C4-2B (cell line): ENCODE data around the gene OR6A2.

Source experiments
- H3K27ac ChIP-seq: fragments of 450-650 bp; 2 replicates; pipeline ENCODE4 v1.5.1; 2017
- ZFX ChIP-seq: fragments of 450-650 bp; IDR thresholded peaks from 2 replicates; pipeline ENCODE4 v1.6.1; 2017
- TF ChIP-seq, protein P1 (sequence below): fragments of 450-650 bp; conservative IDR thresholded peaks from 2 replicates; pipeline ENCODE4 v1.5.1; 2017; ENCODE audit warnings: mild to moderate bottlenecking

OR6A2 gene

GRCh38 chr11:6799402-6799801 is at the start of gene OR6A2:
Gene OR6A2 (minus strand): TSS chr11:6799689. CDS start chr11:6795708, 3,981 bp downstream.
- TF ChIP-seq, protein P1, sequence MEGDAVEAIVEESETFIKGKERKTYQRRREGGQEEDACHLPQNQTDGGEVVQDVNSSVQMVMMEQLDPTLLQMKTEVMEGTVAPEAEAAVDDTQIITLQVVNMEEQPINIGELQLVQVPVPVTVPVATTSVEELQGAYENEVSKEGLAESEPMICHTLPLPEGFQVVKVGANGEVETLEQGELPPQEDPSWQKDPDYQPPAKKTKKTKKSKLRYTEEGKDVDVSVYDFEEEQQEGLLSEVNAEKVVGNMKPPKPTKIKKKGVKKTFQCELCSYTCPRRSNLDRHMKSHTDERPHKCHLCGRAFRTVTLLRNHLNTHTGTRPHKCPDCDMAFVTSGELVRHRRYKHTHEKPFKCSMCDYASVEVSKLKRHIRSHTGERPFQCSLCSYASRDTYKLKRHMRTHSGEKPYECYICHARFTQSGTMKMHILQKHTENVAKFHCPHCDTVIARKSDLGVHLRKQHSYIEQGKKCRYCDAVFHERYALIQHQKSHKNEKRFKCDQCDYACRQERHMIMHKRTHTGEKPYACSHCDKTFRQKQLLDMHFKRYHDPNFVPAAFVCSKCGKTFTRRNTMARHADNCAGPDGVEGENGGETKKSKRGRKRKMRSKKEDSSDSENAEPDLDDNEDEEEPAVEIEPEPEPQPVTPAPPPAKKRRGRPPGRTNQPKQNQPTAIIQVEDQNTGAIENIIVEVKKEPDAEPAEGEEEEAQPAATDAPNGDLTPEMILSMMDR = no peak
- no peak within 1 kb of the TSS for H3K27ac ChIP-seq

GRCh38 chr11:6845383-6845782 is 45.9 kb upstream of the OR6A2 start, which contains the start of gene OR10A5:
Gene OR10A5 (plus strand): TSS chr11:6845683. CDS start chr11:6845683, 0 bp downstream.
- TF ChIP-seq, protein P1 = no peak
- TF ChIP-seq ZFX = no peak
- H3K27ac ChIP-seq = no peak within 1 kb of the TSS

DNA sequence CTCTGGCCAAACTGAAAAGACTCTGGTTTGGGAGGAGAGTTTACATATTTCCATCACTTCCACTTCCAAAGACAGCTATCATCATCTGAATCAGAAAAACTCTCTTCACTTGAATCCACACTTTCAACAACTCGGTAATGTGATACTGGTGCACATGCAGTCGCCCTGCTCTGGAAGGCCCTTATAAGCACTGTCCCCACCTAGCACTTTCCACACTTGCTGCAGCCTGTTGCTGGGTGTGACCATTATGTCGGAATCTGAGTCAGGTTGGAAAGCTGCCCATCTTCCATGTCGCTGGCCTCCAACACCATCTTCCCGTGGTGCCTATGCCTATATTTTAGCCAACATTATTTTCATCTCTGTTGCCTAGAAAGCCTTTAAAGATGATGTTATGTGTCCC is 44.9 kb upstream of the OR6A2 start:
- TF ChIP-seq, protein P1 = no peak
- no peak for TF ChIP-seq ZFX
- H3K27ac ChIP-seq = no peak overlapping the region

- no peak overlapping the region for H3K27ac ChIP-seq
- TF ChIP-seq, protein P1 = no peak
- no peak for TF ChIP-seq ZFX
Measured at GRCh38 chr11:6843670-6844069, 44.2 kb upstream of the OR6A2 start.

- TF ChIP-seq ZFX = no peak
- TF ChIP-seq, protein P1 = no peak
- H3K27ac ChIP-seq = no peak overlapping the region
Measured at GRCh38 chr11:6841694-6842093, 42.2 kb upstream of the OR6A2 start.

GRCh38 chr11:6834021-6834420 is 34.5 kb upstream of the OR6A2 start:
- TF ChIP-seq, protein P1 = no peak
- TF ChIP-seq ZFX = no peak

DNA sequence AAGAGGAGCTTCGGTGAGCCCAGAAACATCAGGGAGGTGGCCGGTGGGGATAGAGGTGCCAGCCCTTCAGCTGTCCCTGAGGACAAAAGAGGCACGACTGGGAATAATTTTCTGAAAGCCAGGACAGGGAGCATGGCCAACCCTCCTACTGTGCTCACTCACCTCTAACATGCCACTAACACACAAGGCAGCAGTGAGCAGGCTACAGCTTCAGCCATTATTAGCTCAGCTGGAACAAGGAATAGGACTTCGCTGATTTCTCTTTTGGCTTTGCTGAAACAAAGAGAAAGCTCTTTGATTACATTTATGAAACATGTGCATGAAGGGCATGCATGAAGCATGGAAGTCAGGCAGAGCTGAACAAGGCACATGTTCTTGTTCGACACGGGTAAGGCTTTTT is 33.9 kb upstream of the OR6A2 start:
- no peak for TF ChIP-seq ZFX
- TF ChIP-seq, protein P1 = no peak
- no peak overlapping the region for H3K27ac ChIP-seq

More at GRCh38 chr11:6834021-6834420, 34.5 kb upstream of the OR6A2 start:
- H3K27ac ChIP-seq = no peak overlapping the region
